NCI-H69 (cell line): ENCODE results near the gene CSNK2A3.

Source experiments
- DNase-seq: peaks from one replicate; lab custom pipeline; 2025; lab: John Stamatoyannopoulos, UW

CSNK2A3 gene

DNA sequence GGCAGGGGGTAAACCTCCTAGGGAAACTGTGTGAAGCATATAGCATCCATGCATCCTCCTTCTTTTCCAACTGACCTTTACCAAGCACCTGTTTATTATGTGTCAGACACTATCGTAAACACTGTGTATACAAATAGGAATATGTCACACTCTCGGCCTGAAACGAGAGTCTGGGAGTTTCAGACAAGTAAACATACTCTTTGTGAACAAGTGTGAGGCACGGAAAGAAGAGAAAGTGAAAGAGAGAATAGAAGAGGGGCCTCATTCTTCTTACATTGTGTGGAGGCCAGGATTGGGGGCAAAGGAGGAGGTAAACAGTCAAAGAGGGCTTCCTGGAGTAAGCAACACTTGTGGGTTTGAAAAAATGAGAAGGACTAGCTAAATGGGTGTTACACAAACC is 16.4 kb downstream of the CSNK2A3 start:
- no peak for DNase-seq

DNA sequence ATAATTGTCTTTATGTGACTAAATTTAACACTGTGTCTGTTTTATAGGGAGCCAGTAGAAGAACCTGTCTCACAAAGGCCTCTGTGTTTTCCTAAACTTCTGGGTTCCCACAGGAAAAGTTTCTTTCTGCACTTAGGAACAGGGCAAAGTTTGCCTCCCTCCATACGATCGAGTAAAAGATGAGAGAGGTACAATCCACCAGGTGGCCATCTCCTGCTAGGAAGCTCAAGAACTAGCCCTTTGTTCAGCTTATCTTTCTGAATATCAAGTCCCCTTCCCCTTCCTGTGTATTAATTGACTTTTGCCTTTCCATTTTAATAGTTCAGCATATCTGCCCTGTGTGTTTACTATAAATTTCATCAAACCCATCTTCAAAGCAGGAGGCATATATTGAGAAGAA is 18.0 kb downstream of the CSNK2A3 start:
- DNase-seq = peak; percentile 11

DNA sequence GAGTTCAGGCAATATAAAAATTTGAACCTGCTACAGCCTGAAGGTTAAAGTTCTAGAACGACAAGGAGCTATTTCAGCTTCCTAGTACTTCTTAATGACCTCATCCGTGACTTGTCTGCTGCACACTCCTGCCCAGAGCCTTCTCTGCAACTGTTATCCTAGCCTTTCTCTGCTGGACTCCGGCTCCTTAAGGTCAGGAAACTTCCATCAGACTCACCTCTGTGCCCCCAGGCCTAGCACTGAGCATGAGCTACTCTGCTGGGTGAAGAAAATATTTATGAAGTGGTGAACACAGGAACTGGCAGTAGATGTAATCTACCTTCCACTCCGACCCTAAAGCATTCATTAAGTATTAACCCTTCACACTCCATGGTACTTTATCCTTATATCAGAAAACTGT is 18.4 kb downstream of the CSNK2A3 start:
- DNase-seq = no peak

DNA sequence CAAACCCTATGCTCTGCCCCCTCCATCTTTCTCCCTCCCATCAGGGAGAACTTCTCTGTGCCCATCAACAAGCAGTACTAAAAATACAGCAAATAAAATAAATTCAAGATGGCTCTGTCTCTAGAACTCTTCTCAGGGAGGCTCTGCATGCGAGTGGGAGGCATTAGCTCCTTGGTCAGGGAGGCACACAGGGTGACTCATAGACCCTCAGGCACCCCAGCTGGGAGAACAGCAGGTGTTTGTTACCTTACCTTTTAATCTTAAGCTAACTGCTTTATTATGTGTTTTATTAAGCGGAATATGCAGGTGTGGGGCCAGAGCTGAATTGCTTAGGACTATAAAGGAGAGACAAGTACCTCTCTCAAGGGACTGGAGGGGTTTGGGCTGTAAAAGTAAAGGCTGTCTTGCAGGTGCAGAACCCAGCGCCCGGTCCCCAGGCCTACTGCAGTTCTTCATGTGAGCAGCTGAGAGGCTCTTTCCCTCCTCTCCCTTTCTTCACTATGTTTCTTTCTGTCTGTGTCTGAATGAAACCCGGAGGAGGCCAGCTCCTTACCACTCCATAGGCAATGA is 20.8 kb downstream of the CSNK2A3 start:
- DNase-seq = peak; percentile 92

DNA sequence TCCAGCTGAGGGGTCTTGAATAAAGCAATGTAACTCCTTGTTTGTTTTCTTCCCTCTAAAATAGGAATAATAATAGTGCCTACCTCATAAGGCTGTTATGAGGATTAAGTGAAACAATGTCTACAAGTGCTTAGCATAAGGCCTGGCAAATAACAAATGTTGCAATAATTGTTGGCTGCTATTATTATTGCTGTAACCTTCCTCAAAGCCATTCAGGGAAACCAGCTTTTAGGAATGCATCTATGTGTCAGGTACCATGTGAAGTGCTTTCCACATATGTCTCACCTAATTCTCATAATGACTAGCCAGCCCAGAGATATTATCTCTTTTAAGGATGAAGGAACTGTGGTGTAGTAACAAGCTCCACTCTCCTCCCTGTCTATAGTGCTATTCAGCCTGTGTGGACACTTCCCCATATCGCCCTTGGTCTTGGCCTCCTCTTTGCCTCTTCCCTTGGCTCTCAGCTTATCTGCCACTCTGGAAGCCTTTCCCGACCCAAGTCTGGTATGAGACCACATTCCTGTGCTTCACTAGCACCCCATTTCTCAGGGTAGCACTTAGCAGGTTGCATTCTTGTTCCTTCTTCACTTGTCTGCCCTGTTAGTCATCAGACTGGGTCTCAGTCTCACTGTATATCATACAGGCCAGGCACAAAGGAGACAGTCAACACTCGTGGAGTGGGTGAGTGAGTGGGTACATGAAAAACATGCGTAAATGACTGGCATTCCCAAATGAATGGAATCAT is 23.8 kb downstream of the CSNK2A3 start:
- DNase-seq = peak; percentile 12

DNA sequence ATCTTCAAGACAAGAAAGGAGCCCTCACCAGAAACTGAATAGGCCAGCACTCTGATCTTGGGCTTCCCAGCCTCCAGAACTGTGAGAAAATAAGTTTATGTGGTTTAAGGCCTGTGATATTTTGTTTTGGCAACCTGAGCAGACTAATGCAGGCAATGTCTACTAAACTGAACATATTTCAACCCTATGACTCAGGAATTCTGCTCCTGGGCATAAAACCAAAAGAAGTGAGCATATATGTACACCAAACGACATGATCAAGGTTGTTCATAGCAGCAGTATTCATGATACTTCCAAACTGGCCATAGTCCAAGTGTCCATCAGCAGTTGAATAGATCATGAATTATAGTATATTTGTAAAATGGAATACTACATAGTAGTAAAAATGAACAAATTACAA is 29.0 kb downstream of the CSNK2A3 start:
- DNase-seq = no peak

DNA sequence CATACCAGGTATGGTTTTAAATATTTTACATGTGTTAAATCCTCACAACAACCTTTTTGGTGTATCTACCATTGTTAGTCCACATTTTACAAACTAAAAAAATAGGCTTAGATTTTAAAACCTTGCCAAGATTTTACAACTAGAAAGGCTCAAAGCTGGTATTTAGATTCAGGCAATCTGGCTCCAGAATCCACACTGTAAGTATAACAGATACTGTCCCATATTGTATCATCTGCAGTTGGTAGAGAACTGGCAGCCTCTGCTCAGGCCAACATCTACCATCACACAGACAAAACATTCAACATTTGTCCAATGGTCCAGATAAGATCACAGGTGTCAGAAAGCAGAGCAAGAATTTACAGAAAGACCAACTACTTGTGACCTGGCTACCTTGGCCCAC is 30.9 kb downstream of the CSNK2A3 start:
- no peak for DNase-seq

DNA sequence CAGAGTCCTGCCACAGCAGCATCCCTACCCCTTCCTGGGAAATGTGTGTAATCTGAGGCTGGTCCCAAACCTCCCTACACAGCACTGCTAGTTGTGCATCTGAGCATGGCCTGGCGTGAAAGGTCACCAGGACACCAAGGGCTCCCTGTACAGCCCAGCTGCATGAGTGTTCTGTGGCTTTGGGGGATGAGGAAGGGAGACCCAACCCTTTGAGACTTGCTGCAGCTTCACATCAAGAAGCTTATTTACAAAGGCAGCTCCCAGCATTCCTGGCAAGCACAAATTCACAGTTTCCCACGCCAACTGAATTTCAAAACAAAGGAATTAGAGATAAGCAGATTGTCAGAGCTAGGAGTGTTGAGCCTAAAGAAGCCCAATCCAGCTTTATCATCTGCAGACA is 32.2 kb downstream of the CSNK2A3 start:
- DNase-seq = no peak

DNA sequence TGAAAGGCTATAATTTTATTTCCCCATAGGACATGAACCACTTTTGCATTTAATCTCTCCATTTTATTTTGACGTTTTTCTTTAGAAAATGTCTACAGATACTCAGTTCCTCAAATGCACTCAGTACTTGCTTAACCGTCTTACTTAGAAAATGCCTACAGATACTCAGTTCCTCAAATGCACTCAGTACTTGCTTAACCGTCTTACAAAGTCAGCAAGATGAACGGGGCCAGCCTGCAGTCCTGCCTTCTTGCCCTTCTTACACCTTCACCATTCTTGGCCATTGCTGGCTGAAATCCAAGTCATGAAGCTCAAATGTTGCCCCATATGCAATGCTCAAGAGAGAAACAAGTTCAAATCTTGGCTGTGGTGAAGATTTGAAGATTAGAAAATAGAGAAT is 34.1 kb downstream of the CSNK2A3 start:
- no peak for DNase-seq

DNA sequence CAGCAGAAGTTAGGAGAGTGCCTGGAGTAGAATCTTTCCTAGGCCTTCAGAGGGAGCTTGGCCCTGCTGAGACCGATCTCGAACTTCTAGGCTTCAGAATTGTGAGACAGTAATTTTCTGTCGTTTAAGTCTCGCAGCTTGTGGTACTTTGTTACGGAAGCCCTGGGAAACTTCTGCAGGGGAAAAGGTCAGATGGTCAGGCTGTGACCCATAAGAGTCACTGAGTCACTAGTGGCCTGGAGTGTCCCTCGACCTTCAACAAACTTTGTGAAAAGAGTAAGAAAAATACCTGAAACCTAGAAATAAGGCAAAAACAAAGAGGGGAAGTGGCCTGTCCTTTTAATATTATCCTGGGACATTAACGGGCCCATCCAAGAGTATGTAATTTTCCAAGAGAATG is 34.6 kb downstream of the CSNK2A3 start:
- no peak for DNase-seq

DNA sequence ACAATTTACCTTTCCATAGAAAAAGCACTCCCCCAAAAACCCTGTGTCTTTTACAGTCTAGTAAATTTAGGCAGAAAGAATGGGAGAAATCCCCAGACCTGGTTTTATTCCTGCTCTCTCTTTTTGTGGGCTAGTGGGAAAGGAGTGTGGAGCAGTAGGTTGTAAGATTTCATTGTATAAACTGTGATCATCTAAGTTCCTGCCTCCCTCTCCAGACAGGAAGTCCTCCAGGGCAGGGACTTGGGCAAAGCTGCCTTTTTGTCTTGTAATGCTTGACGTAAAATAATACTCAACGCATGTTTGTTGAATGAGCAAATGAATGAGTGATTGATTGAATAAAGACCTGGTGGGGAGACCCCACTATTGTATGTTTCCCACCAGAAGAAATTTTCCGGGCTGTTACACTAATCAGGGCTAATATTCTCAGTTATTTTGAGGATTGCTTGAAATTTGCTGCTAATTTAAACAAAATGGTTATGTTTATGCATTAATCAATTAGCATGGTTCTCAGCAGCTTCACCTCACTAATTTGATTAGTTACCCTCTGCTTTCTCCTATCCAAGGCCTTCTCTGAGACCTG is 36.3 kb downstream of the CSNK2A3 start:
- no peak for DNase-seq

DNA sequence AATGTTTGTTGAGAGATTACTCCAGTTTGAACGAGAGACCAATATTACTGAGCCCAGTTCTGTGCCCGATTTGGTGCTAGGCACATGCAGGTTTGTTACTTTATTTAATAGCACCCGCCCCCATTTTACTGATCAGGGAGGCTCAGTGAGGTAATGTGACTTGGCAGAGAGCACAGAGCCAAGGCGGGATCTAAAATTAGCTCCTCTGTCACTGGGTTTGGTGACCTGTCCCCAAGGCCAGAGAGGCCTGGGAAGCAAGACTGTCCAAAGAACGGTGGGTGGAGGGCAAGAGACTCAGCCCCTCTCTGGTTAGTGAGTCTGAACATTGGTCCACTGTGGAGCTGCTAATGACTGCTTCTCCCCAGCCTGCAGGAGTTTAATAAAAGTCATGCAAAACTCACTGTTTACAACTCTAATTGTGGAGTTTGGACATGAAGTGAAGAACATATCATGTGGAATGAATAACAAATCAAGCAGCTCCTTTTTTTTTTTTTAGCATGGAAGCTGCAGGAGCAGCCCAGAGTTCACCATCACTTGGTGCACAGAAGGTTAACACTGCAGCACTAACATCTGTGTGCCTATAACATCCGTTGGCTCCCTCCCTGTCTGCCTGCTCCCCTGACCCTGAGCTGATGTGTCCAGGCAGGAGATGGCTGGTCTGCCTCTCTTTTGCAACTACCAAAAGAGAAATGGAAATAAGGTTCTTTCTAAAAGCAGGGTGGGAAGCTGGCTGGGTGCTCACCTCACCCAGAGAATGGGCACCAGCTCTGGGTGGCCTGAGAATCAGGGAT is 39.0 kb downstream of the CSNK2A3 start:
- no peak for DNase-seq

DNA sequence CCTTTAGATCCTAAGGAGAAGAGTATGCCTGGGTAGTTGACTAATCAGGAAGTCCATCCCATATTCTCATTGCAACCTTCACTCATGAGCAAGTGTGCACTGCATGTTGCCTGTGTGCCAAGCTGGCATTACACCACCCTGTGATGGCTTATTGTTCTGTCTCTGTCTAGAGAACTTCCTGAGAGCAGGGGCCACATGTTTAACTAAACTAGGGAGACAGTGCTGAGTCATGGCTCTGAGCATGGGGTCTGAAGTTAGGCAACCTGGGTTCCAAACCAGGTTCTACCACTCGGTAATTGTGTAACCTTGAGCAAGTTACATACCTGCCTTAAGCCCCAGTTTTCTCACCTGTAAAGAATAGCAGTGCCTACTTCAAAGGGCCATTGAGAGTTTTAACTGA is 39.6 kb downstream of the CSNK2A3 start:
- DNase-seq = peak; percentile 86

DNA sequence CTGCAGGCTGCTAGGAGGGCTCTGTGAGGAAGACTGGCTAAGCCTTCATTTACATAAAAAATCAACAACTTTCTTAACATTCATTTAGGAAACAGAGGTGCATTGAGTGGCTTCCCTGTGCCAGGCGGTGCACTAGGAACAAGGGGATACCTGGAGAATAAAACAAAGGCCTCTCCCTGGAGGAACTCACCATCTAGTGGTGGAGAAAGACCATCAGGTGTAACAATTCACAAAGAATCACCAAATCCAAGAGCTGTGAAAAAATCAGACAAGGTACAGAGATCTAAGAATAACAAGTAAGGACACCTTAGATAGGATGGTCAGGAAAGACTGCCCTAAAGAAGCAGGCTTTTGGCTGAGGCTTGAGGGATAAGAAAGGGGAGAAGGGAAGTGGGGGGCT is 40.3 kb downstream of the CSNK2A3 start:
- DNase-seq = peak; percentile 25

DNA sequence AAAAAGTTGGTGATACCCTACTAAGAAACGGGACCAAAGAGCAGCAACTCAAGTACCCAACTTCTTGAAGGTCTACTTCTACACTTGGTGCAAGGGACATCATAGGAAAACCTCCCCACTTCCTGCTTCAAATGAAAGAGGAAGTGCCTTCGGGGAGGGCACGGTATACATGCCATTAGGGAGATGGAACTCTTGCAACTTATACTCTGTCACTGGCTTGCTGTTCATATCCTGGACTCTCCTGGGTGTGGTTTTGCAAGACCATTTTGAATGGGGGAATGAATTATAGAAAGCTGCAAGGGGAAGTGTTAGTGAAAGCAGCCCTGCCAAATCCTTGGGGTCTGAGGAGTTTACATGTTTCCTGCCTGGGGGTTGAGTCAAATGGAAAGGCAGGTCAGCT is 41.9 kb downstream of the CSNK2A3 start:
- DNase-seq = no peak

DNA sequence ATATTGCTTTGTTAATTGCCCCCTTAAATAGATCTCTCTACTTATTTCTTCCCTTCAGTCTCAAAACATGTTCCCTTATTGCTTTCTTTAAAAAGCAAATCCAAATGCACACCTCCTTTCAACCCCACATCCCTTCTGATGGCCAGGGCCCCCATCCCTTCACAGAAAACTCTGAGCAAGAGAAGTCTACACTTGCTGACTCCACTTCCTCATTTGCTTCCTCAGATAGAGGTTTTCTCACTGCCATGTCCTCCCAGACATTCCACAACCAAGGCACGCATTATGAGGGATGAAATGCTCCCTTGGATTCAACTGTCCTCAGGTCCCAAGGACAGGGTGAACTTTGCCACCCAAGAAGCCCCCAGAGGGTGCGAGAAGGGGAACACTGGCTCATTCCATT is 43.1 kb downstream of the CSNK2A3 start:
- no peak for DNase-seq

DNA sequence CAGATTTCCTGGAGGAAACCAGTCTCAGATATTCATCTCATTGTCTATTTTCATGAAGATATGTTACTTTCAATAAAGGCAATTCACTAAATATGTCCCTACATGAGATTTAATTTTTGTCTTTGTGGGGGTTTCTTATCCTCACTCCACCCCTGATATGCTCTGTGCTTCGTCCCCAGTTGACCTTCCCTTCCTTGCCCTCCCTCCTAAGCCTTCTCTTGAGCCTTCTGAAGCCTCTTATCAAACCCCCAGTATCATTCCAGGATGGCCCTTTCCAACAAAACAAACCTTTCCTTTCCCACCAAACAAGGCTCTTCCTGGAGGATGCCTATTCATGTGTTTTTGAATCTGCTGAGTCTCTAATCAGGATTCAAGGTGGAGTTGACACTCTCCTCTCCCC is 44.8 kb downstream of the CSNK2A3 start:
- no peak for DNase-seq

DNA sequence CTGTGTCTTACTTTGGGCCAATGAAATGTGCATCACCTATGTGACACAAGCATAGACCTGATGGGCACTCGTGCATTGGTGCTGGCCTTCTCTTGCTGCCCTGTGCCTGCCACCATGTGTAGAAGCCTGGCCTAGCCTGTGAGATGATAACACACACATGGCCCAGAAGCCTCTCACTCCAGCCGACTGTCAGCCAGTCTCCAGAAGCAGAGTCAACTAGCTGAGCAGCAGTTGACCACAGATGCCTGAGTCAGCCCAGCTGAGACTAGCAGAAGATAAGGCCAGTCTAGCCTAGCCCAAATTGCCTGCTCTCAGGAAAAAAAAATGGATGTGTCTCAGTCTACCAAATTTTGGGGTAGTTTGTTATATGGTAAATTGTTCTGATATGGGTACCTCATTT is 46.2 kb downstream of the CSNK2A3 start:
- DNase-seq = no peak

DNA sequence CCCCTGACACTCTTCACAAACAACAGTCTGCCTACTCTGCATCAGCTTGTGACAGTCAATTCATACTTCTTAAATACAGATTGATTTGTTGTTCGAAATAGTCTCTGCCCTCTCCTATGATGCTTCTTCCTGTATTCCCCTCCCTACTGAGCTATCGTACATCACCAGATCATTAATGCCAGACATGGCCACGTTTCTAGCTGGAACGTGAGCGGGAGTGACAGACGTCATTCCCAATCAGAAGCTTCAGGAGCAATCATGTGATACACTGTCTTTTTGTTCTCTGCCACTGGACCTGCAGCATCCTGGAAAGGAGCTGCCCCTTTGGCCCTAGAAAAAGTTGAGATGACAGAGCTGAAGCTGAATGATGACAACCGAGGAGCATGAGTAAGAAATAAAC is 48.5 kb downstream of the CSNK2A3 start:
- no peak for DNase-seq

DNA sequence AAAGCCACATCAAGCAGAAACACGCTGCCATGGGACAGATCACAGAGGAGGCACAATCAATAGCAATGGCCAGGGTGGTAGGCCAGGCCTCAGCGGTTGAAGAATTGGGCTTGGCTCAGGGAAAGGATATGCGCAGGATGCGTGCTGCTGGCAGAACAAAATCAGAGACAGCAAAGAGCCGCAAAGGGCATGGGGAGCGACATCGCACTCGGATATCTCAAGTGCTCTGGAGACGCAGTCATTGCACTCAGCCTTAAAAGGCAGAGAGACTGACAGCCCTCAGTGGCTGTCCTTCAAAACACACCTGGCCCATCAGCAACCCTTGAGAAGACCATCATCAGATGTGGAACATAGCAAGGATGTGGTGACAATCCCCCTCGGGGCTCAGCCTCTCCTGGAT is 50.5 kb downstream of the CSNK2A3 start:
- DNase-seq = no peak
